ENCODE data around the gene NAPA. TPM values are rescaled to one million over a fixed set of nuclear protein-coding genes. Genes with fewer than 3 reads are reported as not detected.

The NAPA gene
- total RNA-seq, 1 donor from 2014 or later: 102 TPM

- Histone ChIP-seq H3K27me3 (no peaks in the 10 kb centered on the region), H3K9me3 (no peaks in the 10 kb centered on the region), H3K36me3 (no peaks in the 10 kb centered on the region), H3K27ac (no peak overlapping the region), H3K4me1 (no peaks in the 10 kb centered on the region), H3K4me3 (no peak overlapping the region)
- intact Hi-C loops (cut with DNase I): no loop called here
- no peak for DNase-seq (ENCODE audit: low spot score in 2 of 2)
- TF ChIP-seq CTCF (IDR thresholded peaks at IDR 0.05): no peak
Observed at GRCh38 chr19:47521473-47522180, 6.8 kb upstream of the NAPA start.

GRCh38 chr19:47520839-47521238 is 6.0 kb upstream of the NAPA start:
- Histone ChIP-seq H3K9me3 (no peaks in the 10 kb centered on the region), H3K36me3 (no peaks in the 10 kb centered on the region), H3K4me3 (no peak overlapping the region), H3K4me1 (no peaks in the 10 kb centered on the region), H3K27me3 (no peaks in the 10 kb centered on the region), H3K27ac (no peak overlapping the region)
- no peak for DNase-seq (ENCODE audit: low spot score in 2 of 2)
- intact Hi-C loops (cut with DNase I): no loop called here
- TF ChIP-seq CTCF (IDR thresholded peaks at IDR 0.05): no peak

GRCh38 chr19:47520343-47520806 is 5.5 kb upstream of the NAPA start:
- DNase-seq (ENCODE audit: low spot score in 2 of 2): no peak
- Histone ChIP-seq H3K27me3 (no peaks in the 10 kb centered on the region), H3K4me3 (no peak overlapping the region), H3K36me3 (no peaks in the 10 kb centered on the region), H3K4me1 (no peaks in the 10 kb centered on the region), H3K9me3 (no peaks in the 10 kb centered on the region), H3K27ac (no peak overlapping the region)
- intact Hi-C loops (cut with DNase I): no loop called here
- no peak for TF ChIP-seq CTCF (IDR thresholded peaks at IDR 0.05)

- H3K27ac ChIP-seq: no peak overlapping the region
- TF ChIP-seq CTCF (IDR thresholded peaks at IDR 0.05): no peak
- H3K4me3 ChIP-seq: no peak overlapping the region
- H3K4me1 ChIP-seq: peaks cover 0 to 4% of the 10 kb centered on the region in 2 donors
- H3K36me3 ChIP-seq: no peaks in the 10 kb centered on the region
- no peaks in the 10 kb centered on the region for H3K9me3 ChIP-seq
- DNase-seq (ENCODE audit: low spot score in 2 of 2): no peak
- intact Hi-C loops (cut with DNase I): no loop called here
- H3K27me3 ChIP-seq: no peaks in the 10 kb centered on the region
Observed at GRCh38 chr19:47518854-47519253, 4.0 kb upstream of the NAPA start.

- intact Hi-C loops (cut with DNase I): no loop called here
- Histone ChIP-seq H3K9me3 (no peaks in the 10 kb centered on the region), H3K27ac (no peak overlapping the region), H3K27me3 (no peaks in the 10 kb centered on the region), H3K36me3 (no peaks in the 10 kb centered on the region), H3K4me3 (no peak overlapping the region), H3K4me1 (peaks cover 0 to 9% of the 10 kb centered on the region in 2 donors)
- no peak for DNase-seq (ENCODE audit: low spot score in 2 of 2)
- TF ChIP-seq CTCF (IDR thresholded peaks at IDR 0.05): no peak
Observed at GRCh38 chr19:47518139-47518538, 3.3 kb upstream of the NAPA start.
